MM.1S (cell line): Measurements from ENCODE around the gene PROM2.

Source experiments
- DNase-seq: peaks from one replicate; pipeline ENCODE4 v3.0.0-alpha.2; 2015
- H2AFZ ChIP-seq: fragments of 300-600 bp; sonication (generic); 2 replicates; pipeline ENCODE4 v1.6.0; 2016; ENCODE audit warnings: antibody characterized with exemption, low read length
- H3F3A ChIP-seq: fragments of 300-600 bp; sonication (generic); 2 replicates; pipeline ENCODE4 v1.6.1; 2016; ENCODE audit warnings: mild to moderate bottlenecking, antibody characterized with exemption, low read length, moderate library complexity, mixed read lengths; ENCODE audit not compliant: insufficient read depth
- H3K27ac ChIP-seq: fragments of 300-600 bp; sonication (generic); 2 replicates; pipeline ENCODE4 v1.5.1; 2016; ENCODE audit warnings: mild to moderate bottlenecking, low read length
- H3K27me3 ChIP-seq: fragments of 300-600 bp; sonication (generic); replicated peaks from 2 replicates; pipeline ENCODE4 v1.6.0; 2016; ENCODE audit warnings: low read length; ENCODE audit not compliant: insufficient read depth
- H3K36me3 ChIP-seq: fragments of 300-600 bp; sonication (generic); replicated peaks from 2 replicates; pipeline ENCODE4 v1.6.1; 2016; ENCODE audit warnings: mild to moderate bottlenecking, low read length, mixed read lengths; ENCODE audit not compliant: insufficient read depth
- H3K4me1 ChIP-seq: fragments of 300-600 bp; sonication (generic); 2 replicates; pipeline ENCODE4 v1.6.1; 2016; ENCODE audit warnings: low read length, mixed read lengths
- H3K4me2 ChIP-seq: fragments of 300-600 bp; sonication (generic); 2 replicates; pipeline ENCODE4 v1.6.0; 2016; ENCODE audit warnings: low read depth, low read length
- H3K4me3 ChIP-seq: fragments of 300-600 bp; sonication (generic); 2 replicates; pipeline ENCODE4 v1.5.1; 2016; ENCODE audit warnings: low read length, mixed read lengths
- H3K79me2 ChIP-seq: fragments of 300-600 bp; sonication (generic); 2 replicates; pipeline ENCODE4 v1.6.1; 2016; ENCODE audit warnings: mixed run types, low read length, mixed read lengths
- H3K9ac ChIP-seq: fragments of 300-600 bp; sonication (generic); 2 replicates; pipeline ENCODE4 v1.6.1; 2016; ENCODE audit warnings: low read length, mixed read lengths
- H3K9me2 ChIP-seq: fragments of 300-600 bp; sonication (generic); replicated peaks from 2 replicates; pipeline ENCODE4 v1.6.1; 2016; ENCODE audit warnings: mild to moderate bottlenecking, low read length, mixed read lengths; ENCODE audit not compliant: insufficient read depth
- H3K9me3 ChIP-seq: fragments of 300-600 bp; sonication (generic); replicated peaks from 2 replicates; pipeline ENCODE4 v1.6.1; 2016; ENCODE audit warnings: mild to moderate bottlenecking, low read length, mixed read lengths; ENCODE audit not compliant: insufficient read depth
- H4K20me1 ChIP-seq: fragments of 300-600 bp; sonication (generic); 2 replicates; pipeline ENCODE4 v1.6.1; 2016; ENCODE audit warnings: mild to moderate bottlenecking, low read length, moderate library complexity, mixed read lengths; ENCODE audit not compliant: insufficient read depth
- EZH2 ChIP-seq: fragments of 300-600 bp; sonication (generic); optimal IDR thresholded peaks from 2 replicates; pipeline ENCODE3; 2017; ENCODE audit warnings: low read depth, mild to moderate bottlenecking, antibody characterized with exemption, low read length, mixed read lengths
- EZH2phosphoT487 ChIP-seq: fragments of 300-600 bp; sonication (generic); IDR thresholded peaks from 2 replicates; pipeline ENCODE4 v1.6.1; 2018; ENCODE audit warnings: antibody characterized with exemption, low read length
- TF ChIP-seq, protein P1 (sequence below): fragments of 300-600 bp; sonication (generic); IDR thresholded peaks from 2 replicates; pipeline ENCODE4 v1.5.1; 2016; ENCODE audit warnings: antibody characterized with exemption, low read length, mixed read lengths

Gene PROM2

DNA sequence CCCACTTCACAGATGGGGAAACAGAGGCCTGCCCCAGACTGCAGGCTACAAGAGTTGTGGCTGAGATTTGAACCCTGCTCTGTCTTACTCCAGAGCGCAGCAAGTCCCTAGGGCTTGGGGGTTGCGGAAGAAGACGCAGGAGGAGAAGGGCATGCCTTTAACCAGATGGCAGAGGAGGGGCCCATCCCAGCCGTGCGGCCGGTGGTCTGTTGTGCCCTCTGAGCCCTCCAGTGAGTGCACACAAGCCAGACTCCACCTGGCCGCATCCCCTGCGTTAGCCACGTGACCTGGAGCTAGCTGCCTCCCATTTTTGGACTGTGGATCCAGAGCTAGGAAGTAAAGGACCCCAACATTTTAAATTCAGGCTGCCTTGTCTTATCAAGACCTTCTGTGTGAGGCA lies 25.7 kb downstream of the PROM2 start:
- no peak for DNase-seq
- Histone ChIP-seq H2AFZ (no peak overlapping the region), H3K4me1 (no peaks in the 10 kb centered on the region), H3K9me3 (no peaks in the 10 kb centered on the region), H3K4me2 (no peak overlapping the region), H3K27me3 (no peaks in the 10 kb centered on the region; the same call in 1 of the 2 replicates), H3F3A (no peaks in the 10 kb centered on the region), H3K4me3 (no peak overlapping the region), H3K9ac (no peak overlapping the region), H4K20me1 (no peaks in the 10 kb centered on the region), H3K36me3 (no peaks in the 10 kb centered on the region), H3K27ac (no peak overlapping the region), H3K9me2 (no peaks in the 10 kb centered on the region), H3K79me2 (no peaks in the 10 kb centered on the region)
- TF ChIP-seq EZH2 (no peak), EZH2phosphoT487 (no peak)
- TF ChIP-seq, protein P1, sequence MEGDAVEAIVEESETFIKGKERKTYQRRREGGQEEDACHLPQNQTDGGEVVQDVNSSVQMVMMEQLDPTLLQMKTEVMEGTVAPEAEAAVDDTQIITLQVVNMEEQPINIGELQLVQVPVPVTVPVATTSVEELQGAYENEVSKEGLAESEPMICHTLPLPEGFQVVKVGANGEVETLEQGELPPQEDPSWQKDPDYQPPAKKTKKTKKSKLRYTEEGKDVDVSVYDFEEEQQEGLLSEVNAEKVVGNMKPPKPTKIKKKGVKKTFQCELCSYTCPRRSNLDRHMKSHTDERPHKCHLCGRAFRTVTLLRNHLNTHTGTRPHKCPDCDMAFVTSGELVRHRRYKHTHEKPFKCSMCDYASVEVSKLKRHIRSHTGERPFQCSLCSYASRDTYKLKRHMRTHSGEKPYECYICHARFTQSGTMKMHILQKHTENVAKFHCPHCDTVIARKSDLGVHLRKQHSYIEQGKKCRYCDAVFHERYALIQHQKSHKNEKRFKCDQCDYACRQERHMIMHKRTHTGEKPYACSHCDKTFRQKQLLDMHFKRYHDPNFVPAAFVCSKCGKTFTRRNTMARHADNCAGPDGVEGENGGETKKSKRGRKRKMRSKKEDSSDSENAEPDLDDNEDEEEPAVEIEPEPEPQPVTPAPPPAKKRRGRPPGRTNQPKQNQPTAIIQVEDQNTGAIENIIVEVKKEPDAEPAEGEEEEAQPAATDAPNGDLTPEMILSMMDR, result no peak

DNA sequence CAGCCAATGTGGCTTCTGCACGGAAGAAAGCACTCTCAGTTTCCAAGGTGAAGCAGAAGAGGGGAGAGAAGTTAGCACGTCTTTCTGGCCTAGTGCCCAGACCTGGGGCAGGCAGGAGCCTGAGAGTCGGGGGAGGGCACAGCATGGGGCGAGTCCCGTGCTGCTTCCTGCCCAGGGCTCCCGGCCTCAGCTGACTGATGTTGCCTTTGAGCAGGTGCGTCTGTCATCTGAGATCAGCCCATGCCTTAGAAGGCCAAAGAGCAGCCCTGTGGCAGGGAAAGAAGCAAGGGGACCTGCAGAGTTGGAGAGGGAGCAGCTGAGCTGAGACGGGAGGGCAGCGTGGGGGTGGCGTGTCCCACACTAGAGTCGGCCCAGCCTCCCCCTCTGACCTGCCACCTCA lies 26.2 kb downstream of the PROM2 start:
- no peaks in the 10 kb centered on the region for H3K4me1 ChIP-seq
- no peaks in the 10 kb centered on the region; the same call in 1 of the 2 replicates for H3K27me3 ChIP-seq
- no peak for DNase-seq
- H3K4me3 ChIP-seq, result no peak overlapping the region
- H3K9me2 ChIP-seq, result no peaks in the 10 kb centered on the region
- no peaks in the 10 kb centered on the region for H3F3A ChIP-seq
- no peaks in the 10 kb centered on the region for H4K20me1 ChIP-seq
- no peak for TF ChIP-seq EZH2
- TF ChIP-seq EZH2phosphoT487, result no peak
- TF ChIP-seq, protein P1, result no peak
- H3K4me2 ChIP-seq, result no peak overlapping the region
- H3K36me3 ChIP-seq, result no peaks in the 10 kb centered on the region
- no peaks in the 10 kb centered on the region for H3K79me2 ChIP-seq
- H3K9ac ChIP-seq, result no peak overlapping the region
- H3K9me3 ChIP-seq, result no peaks in the 10 kb centered on the region
- no peak overlapping the region for H2AFZ ChIP-seq
- no peak overlapping the region for H3K27ac ChIP-seq

DNA sequence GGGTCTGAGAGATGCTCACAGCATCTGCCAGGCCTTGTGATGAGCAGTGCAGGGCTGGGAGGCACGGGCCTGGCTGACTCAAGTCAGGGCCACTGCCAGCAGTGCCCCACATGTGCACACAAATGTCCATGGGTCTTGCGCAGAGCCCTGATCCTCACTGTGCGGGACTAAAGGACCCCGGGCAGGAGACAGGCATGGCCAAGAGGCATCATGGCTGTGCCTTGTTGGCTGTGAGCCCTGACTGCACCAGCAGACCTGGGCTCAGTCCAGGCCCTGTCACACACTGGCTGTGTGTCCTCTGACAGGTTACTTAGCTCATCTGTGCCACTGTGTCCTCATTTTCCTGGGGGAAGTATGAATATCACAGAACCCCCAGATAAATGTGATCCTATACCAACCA lies 26.9 kb downstream of the PROM2 start:
- H2AFZ ChIP-seq, result no peak overlapping the region
- no peak overlapping the region for H3K4me3 ChIP-seq
- no peaks in the 10 kb centered on the region for H4K20me1 ChIP-seq
- no peak for TF ChIP-seq EZH2
- TF ChIP-seq, protein P1, result no peak
- TF ChIP-seq EZH2phosphoT487, result no peak
- DNase-seq, result no peak
- H3K9me2 ChIP-seq, result no peaks in the 10 kb centered on the region
- H3K36me3 ChIP-seq, result no peaks in the 10 kb centered on the region
- no peaks in the 10 kb centered on the region for H3K4me1 ChIP-seq
- no peaks in the 10 kb centered on the region; the same call in 1 of the 2 replicates for H3K27me3 ChIP-seq
- no peak overlapping the region for H3K4me2 ChIP-seq
- no peaks in the 10 kb centered on the region for H3K9me3 ChIP-seq
- H3K9ac ChIP-seq, result no peak overlapping the region
- H3K27ac ChIP-seq, result no peak overlapping the region
- no peaks in the 10 kb centered on the region for H3F3A ChIP-seq
- no peaks in the 10 kb centered on the region for H3K79me2 ChIP-seq
